Measurements from ENCODE around the gene SLC22A14.

The SLC22A14 gene

DNA sequence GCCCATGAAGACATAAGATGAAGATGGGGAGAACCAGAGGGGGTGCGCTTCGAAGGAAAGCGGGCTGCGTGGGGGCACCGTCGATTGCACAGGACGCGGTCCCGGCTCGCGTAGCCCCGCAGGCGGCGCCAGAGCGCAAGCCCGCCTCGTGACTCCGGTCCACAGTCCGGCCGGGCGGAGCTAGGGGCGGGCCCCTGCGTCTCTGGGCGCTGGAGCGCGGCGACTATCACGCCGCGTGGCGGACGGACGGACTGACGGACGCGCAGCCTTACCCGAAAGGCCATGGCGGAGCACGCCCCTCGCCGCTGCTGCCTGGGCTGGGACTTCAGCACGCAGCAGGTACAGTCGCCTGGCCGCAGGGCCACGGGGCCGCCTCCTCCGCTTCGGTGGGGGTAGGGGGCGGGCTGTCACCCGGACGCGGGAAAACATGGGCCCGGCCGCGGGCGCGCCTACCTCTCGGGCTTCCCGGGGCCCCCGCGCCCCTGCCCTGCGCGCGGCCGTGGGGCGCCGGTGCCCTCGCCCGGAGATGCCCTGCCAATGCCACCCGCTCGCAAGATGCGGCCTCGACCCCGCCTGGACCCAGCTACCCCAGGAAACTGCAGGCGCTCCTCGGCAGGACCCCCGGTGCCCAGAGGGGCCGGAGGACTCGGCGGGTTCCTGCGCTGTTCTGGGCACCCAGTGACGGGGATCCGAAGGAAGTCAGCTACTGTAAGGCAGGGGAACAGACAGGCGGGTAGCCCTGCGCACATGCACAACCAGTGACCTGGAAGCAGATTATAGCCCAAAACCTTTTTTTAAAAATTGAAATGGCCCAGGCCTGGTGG, 64.7 kb downstream of the SLC22A14 start, which contains the start of gene XYLB:
Gene XYLB (plus strand): TSS at position 199 of the 824 bp plus-strand sequence. CDS start 84 bp downstream, at position 283.
- peak; percentile 60 for DNase-seq (ENCODE audit: low read depth)

DNA sequence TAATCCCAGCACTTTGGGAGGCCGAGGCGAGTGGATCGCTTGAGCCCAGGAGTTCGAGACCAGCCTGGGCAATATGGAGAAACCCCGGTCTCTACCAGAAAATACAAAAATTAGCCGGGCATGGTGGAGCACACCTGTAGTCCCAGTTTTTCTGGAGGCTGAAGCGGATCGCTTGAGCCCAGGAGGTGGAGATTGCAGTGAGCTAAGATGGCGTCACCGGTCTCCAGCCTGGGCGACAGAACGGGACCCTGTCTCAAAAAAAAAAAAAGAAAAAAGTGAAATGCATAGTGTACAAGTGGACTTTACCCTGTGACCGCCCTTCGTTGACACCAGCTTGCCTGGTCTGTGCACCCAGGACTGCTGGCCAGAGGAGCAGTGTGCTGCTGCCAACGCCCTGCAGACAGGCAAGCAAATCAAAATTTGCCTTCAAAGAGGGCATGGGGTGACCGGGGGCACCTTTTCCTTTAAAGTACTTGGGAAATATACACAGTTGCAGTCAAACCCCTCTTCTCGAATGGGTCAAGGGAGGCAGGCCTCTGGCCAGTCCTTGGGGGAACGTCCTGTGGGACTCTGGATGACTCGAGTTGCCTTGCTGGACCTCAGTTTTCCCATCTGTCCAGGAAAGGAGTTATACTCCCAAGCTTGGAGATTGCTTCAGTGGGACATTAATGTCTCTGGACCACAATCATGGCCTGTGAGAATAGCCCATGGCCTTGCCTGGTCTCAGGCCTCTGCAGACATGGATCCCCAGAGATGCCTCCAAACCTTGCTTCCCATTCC, 65.5 kb downstream of the SLC22A14 start:
- no peak for DNase-seq (ENCODE audit: low read depth)

DNA sequence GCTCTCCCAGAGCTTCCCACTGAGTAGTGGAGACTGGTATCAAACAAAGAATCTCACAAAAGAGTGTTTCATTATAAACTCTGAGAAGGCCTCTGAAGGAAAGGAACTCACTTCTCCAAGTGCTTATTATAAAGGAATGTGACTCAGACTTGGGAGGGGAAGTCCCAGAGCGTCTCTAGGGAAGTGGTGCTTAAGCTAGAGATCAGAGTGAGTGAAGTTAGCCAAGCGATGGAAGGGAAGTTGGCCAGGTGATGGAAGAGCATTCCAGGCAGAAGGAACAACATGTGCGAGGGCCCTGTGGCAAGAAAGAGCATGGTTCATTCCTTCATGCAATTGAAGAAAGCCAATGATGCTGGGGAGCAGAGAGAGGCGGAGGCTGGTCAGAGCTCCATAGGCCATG, 66.8 kb downstream of the SLC22A14 start:
- DNase-seq (ENCODE audit: low read depth) = no peak

DNA sequence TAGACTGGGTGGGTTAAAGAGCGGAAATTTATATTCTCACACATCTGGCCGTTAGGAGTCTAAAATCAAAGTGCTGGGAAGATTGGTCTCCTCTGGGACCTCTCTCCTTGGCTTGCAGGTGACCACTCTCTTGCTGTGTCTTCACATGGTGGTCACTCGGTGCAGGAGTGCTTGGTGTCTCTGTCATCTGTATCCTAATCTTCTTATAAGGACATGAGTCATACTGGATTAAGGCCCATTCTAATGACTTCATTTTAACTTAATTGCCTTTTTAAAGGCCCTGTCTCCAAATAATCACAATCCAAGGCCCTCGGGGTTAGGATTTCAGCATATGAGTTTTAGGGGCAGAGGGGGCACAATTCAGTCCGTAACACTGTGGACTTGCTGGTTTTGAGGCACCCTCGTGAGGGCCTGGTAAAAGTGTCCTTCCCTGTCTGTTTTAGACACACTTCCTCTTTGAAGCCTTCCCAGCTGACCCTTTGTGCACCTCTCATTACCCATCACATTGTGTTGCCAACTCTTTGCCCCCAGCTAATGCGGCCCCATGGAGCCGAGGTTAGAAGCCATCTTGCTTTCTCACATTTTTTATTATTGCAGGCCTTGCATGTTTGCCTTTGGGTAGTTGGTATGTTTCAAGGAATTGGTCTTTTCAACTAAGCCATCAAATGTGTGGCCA, 67.7 kb downstream of the SLC22A14 start:
- DNase-seq (ENCODE audit: low read depth) = no peak

DNA sequence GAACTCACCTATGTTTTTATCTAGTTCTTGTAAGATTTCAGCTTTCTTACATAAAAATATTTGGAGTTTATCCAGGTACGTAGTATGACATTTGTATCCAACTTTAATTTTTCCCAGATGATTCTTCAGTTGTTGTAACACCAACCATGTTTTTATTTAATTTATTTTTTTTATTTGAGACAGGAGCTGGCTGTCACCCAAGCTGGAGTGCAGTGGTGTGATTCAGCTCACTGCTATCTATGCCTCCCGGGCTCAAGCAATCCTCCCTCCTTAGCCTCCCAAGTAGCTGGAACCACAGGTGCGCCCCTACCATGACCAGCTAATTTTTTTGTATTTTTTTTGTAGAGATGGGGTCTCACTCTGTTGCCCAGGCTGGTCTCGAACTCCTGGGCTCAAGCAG, 71.1 kb downstream of the SLC22A14 start:
- DNase-seq (ENCODE audit: low read depth) = no peak

DNA sequence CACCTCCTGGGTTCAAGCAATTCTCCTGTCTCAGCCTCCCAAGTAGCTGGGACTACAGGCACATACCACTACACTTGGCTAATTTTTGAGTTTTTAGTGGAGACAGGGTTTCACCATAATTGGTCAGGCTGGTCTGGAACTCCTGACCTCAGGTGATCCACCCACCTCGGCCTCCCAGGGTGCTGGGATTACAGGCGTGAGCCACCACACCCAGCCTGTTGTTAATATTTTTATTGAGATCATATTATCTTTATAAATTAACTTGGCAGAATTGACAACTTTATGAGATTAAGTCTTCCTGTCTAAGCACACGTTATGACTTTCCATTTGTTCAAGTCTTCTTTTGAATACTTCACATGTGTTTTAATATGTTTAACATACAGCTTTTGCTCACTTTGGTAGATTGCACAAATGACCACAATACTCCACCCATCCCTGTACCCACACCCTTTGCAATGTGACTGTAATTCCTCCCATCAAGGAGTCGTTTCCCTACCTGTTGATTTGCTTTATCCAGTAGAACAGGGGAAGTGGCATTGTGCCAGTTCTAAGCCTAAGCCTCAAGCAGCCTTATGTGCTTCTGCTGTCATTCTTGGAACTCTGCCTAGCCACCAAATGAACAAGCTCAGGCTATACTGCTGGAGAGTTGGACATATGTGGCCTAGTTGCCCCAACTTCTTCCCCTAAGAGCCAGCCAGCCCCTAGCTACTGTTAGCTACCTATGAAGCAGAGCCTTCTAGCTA, 72.7 kb downstream of the SLC22A14 start:
- DNase-seq (ENCODE audit: low read depth) = no peak

DNA sequence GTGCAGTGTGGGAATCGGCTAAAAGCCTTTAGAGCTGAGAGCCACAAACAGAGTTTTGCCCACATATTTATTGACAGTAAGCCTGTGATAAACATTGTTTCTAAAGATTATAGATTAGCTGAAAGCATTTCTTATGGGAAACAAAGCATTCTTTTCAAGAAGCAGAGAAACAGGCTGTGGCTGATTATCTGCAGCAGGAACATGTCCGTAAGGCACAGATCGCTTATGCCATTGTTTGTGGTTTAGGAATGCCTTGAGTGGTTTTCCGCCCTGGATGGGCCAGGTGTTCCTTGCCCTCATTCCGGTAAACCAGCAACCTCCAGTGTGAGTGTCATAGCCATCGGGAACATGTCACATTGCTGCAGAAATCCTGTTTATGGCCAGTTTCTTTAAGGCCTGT, 76.9 kb downstream of the SLC22A14 start:
- DNase-seq (ENCODE audit: low read depth) = no peak

DNA sequence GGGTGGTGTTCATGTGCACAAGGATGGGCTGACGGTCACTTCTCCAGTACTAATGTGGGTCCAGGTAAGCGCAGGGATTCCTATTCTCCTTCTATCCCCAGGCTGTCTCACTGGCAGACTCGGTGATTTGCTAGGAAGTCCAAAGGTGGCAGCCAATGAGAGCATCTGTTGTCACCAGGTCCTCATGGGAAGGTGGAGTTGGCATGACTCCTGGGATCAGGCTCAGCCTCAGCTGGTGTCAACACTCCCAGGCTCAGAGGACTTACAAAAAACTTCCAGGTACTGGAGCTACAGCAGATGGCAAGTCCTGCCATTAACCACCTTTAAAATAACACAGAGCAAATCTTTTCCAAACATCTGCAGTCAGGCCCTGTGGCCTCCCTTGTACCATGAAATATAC, 78.3 kb downstream of the SLC22A14 start:
- no peak for DNase-seq (ENCODE audit: low read depth)

DNA sequence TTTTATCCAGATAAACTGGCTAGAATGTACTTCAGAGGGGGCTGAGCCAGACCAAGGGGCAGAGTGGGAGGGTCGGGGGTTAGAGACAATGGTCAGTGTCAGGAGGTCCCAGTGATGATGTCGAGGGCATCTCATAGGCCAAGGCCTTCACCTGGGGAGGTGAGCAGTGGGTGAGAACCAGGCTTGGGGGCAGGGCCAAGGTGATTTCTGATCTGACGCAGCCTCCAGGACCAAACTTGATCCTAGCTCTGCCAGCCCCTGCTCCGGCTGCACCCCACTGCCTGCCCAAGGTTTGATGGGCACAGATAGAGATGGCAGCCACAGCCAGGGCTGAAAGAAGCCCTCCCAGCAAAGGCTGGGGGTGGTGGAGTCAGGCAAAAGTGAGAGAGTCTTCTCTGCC, 79.4 kb downstream of the SLC22A14 start:
- no peak for DNase-seq (ENCODE audit: low read depth)

DNA sequence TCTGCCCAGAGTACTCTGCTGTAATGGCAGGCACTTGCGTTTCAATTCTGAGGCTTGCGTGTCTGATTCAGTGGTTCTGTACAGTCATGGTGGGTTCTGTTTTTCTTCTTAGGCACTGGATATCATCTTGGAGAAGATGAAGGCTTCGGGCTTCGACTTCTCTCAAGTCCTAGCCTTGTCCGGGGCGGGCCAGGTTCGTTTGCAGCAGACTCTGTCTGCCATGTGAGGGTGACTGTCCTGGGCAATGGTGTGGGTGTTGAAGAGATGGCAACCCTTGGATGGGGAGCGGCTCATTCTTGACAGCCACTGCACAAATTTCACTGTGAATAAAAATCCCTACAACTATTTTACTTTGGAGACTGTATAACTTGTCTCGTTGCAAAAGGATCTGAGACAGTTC, 80.7 kb downstream of the SLC22A14 start:
- no peak for DNase-seq (ENCODE audit: low read depth)

DNA sequence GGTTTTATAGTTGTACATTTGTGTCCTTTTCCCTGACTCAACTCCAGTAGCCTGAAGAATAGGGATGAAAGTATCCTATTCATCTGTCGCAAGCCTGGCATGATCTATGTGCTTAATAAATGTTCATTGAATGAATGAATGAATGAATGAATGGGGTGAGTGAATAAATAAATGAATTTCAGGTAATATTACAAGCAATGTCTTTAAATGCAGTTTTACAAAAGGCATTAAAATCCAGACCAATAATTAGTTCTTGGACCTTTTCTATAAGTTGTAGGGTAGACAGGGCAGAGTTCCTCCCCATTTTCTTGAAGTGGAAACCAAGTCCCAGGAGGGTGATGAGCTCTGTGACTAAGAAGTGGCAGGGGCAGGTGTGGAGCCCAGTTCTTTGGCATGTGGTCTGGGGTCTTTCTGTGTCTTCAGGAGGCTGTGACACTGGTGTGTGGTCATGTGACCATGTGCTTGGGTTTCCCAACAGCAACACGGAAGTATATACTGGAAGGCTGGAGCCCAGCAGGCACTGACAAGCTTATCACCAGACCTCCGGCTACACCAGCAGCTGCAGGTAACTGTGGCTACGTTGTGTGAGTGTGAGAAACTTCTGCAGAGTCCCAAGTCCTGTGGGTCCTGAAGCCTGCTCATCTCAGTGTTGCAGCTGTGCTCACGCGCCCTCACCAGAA, 82.8 kb downstream of the SLC22A14 start:
- DNase-seq (ENCODE audit: low read depth) = no peak

DNA sequence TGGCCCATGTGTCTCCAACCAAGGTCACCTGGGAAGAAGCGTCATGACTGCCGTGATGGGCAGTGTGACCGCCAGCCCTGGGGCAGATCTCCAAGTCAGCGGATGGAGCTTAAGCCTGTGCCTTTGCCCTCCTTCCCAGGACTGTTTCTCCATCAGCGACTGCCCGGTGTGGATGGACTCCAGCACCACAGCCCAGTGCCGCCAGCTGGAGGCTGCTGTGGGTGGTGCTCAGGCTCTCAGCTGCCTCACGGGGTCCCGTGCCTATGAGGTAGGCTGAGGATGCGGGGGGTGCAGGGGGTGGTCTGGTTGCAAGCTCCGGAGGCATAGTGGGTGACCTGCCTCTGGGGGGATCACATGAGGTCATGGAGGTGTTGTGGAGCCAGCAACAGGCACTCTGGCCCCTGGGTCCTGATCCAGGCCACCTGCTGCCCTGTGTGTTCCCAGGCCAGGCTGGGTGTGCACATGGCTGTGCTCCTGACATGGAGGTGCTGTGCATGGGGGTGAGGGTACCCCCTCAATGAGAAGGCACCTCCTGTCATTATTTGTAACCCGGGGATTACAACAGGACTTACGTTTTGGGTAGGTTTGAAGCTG, 83.5 kb downstream of the SLC22A14 start:
- DNase-seq (ENCODE audit: low read depth) = no peak

DNA sequence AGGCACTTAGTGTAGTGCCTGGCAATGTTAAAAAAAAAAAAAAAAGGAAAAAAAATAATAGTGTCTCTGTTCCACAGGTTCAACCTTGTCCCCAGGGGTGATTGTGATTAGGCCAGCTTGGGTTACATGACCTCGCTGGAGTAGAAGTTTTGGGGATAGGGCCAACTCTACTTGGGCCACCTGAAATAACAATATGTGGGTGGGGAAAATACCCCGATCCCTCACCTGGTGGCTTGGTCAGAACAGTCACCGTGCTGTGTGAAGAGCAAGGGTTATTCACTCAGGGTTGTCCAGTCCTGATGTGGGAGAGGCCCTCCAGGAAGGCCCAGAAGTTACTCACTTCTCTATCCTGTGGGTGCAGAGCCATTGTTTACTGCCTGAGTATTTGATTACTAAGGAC, 84.0 kb downstream of the SLC22A14 start:
- no peak for DNase-seq (ENCODE audit: low read depth)

DNA sequence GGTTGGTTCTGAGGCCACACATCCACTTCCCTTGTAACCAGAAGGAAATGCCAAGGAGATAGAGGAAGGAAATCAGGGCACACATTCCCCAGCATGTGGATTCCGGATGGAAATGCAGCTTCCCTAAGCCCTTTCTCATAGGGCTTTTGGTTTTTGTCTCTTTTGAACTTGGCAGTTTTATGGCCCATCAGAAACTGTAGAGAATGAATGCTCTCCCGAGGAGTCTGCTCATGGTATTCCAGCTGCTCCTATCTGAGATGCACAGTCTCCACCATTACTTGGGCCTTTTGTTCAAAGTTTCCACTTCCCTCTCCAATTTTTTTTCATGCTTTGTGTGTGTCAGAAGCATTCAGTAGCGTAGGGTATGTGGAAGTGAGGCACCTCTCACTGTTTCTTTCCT, 85.7 kb downstream of the SLC22A14 start:
- DNase-seq (ENCODE audit: low read depth) = no peak
